HUES6 (cell line): ENCODE measurements around the gene STAU1.
"Not testable (repeated sequence)": the region's sequence is repeated elsewhere in the genome, so short reads cannot be mapped to it uniquely, and the experiment has no call there.

Experiments used
- H3K27ac ChIP-seq: 2 replicates; pipeline ENCODE4 v1.7.0; 2013; ENCODE audit warnings: low read depth, mild to moderate bottlenecking, low read length, inconsistent platforms
- H3K27me3 ChIP-seq: 2 replicates; pipeline ENCODE4 v1.6.1; 2013; ENCODE audit warnings: low read length; ENCODE audit not compliant: control insufficient read depth, insufficient read depth
- H3K36me3 ChIP-seq: 2 replicates; pipeline ENCODE4 v1.6.1; 2013; ENCODE audit warnings: low read length; ENCODE audit not compliant: control insufficient read depth, insufficient read depth
- H3K4me1 ChIP-seq: 2 replicates; pipeline ENCODE4 v1.6.1; 2013; ENCODE audit warnings: low read length; ENCODE audit not compliant: control insufficient read depth, insufficient read depth
- H3K4me3 ChIP-seq: 2 replicates; pipeline ENCODE4 v1.5.1; 2013; ENCODE audit warnings: low read depth, low read length
- H3K9ac ChIP-seq: one replicate; pipeline ENCODE4 v1.6.1; 2013; ENCODE audit warnings: mild to moderate bottlenecking, low read length
- H3K9me3 ChIP-seq: 2 replicates; pipeline ENCODE4 v1.6.1; 2013; ENCODE audit warnings: low read depth, low read length; ENCODE audit not compliant: control insufficient read depth, insufficient read depth

Gene STAU1

GRCh38 chr20:49099011-49099410 lies 89.1 kb downstream of the STAU1 start:
- H3K9me3 ChIP-seq, result no peaks in the 10 kb centered on the region
- no peak overlapping the region for H3K9ac ChIP-seq
- H3K4me1 ChIP-seq, result no peaks in the 10 kb centered on the region
- no peak overlapping the region for H3K27ac ChIP-seq
- H3K4me3 ChIP-seq, result no peak overlapping the region
- H3K36me3 ChIP-seq, result peaks cover 95% of the 10 kb centered on the region
- no peaks in the 10 kb centered on the region for H3K27me3 ChIP-seq

GRCh38 chr20:49098136-49098535 lies 90.0 kb downstream of the STAU1 start:
- Histone ChIP-seq H3K4me1 (no peaks in the 10 kb centered on the region), H3K36me3 (peaks cover 95% of the 10 kb centered on the region), H3K9me3 (no peaks in the 10 kb centered on the region), H3K27me3 (no peaks in the 10 kb centered on the region), H3K9ac (no peak overlapping the region), H3K4me3 (no peak overlapping the region), H3K27ac (no peak overlapping the region)

GRCh38 chr20:49097159-49097558 lies 91.0 kb downstream of the STAU1 start:
- no peaks in the 10 kb centered on the region for H3K27me3 ChIP-seq
- H3K9me3 ChIP-seq, result no peaks in the 10 kb centered on the region
- H3K4me1 ChIP-seq, result no peaks in the 10 kb centered on the region
- peaks cover 95% of the 10 kb centered on the region for H3K36me3 ChIP-seq
- H3K9ac ChIP-seq, result no peak overlapping the region
- no peak overlapping the region for H3K27ac ChIP-seq
- no peak overlapping the region for H3K4me3 ChIP-seq

- Histone ChIP-seq H3K36me3 (peaks cover 95% of the 10 kb centered on the region), H3K27me3 (no peaks in the 10 kb centered on the region), H3K27ac (no peak overlapping the region), H3K4me1 (no peaks in the 10 kb centered on the region), H3K4me3 (no peak overlapping the region), H3K9me3 (no peaks in the 10 kb centered on the region), H3K9ac (no peak overlapping the region)
Measured at GRCh38 chr20:49096203-49096730, 91.9 kb downstream of the STAU1 start.

- H3K9me3 ChIP-seq, result no peaks in the 10 kb centered on the region
- no peak overlapping the region for H3K27ac ChIP-seq
- no peaks in the 10 kb centered on the region for H3K4me1 ChIP-seq
- H3K36me3 ChIP-seq, result peaks cover 100% of the 10 kb centered on the region
- H3K27me3 ChIP-seq, result no peaks in the 10 kb centered on the region
- no peak overlapping the region for H3K9ac ChIP-seq
- H3K4me3 ChIP-seq, result no peak overlapping the region
Measured at GRCh38 chr20:49091762-49092161, 96.4 kb downstream of the STAU1 start.

- Histone ChIP-seq H3K9me3 (no peaks in the 10 kb centered on the region), H3K27me3 (no peaks in the 10 kb centered on the region), H3K27ac (no peak overlapping the region), H3K4me3 (no peak overlapping the region), H3K4me1 (no peaks in the 10 kb centered on the region), H3K9ac (no peak overlapping the region), H3K36me3 (peaks cover 100% of the 10 kb centered on the region)
Measured at GRCh38 chr20:49091104-49091503, 97.0 kb downstream of the STAU1 start.

GRCh38 chr20:49082295-49082694 lies 105.8 kb downstream of the STAU1 start:
- H3K4me3 ChIP-seq, H3K9ac ChIP-seq, H3K4me1 ChIP-seq, H3K27me3 ChIP-seq, H3K27ac ChIP-seq, H3K9me3 ChIP-seq: not testable (repeated sequence)
- H3K36me3 ChIP-seq, result peaks cover 99% of the 10 kb centered on the region

GRCh38 chr20:49078310-49078709 lies 109.8 kb downstream of the STAU1 start:
- Histone ChIP-seq H3K4me1 (no peaks in the 10 kb centered on the region), H3K9me3 (no peaks in the 10 kb centered on the region), H3K4me3 (no peak overlapping the region), H3K27ac (no peak overlapping the region), H3K36me3 (peaks cover 99% of the 10 kb centered on the region), H3K27me3 (no peaks in the 10 kb centered on the region), H3K9ac (no peak overlapping the region)

GRCh38 chr20:49074521-49074920 lies 113.6 kb downstream of the STAU1 start:
- no peak overlapping the region for H3K27ac ChIP-seq
- no peaks in the 10 kb centered on the region for H3K4me1 ChIP-seq
- H3K27me3 ChIP-seq, result no peaks in the 10 kb centered on the region
- no peaks in the 10 kb centered on the region for H3K9me3 ChIP-seq
- no peak overlapping the region for H3K9ac ChIP-seq
- H3K36me3 ChIP-seq, result peaks cover 97% of the 10 kb centered on the region
- no peak overlapping the region for H3K4me3 ChIP-seq
